HepG2 (cell line): ENCODE data around the gene GDPGP1. TPM values are rescaled to one million over a fixed set of nuclear protein-coding genes. Genes with fewer than 3 reads are reported as not detected.
"Not testable (repeated sequence)": the region's sequence is repeated elsewhere in the genome, so short reads cannot be mapped to it uniquely, and the experiment has no call there.

Experiments
- ELF1 ChIP-seq: sonication (generic); formaldehyde crosslinking; IDR thresholded peaks from 2 replicates; pipeline ENCODE4 v1.4.0; 2020; ENCODE audit warnings: missing genetic modification reagents
- GATAD1 ChIP-seq: IDR thresholded peaks from 2 replicates; pipeline ENCODE4 v1.6.1; 2016; ENCODE audit warnings: missing genetic modification reagents, missing compliant biosample characterization
- GATAD2A ChIP-seq: IDR thresholded peaks from 2 replicates; pipeline ENCODE4 v1.6.1; 2016
- KDM5B ChIP-seq: sonication (generic); formaldehyde crosslinking; IDR thresholded peaks from 2 replicates; pipeline ENCODE4 v1.4.0; 2020; ENCODE audit warnings: missing genetic modification reagents, mild to moderate bottlenecking, borderline replicate concordance
- MTA1 ChIP-seq: sonication (generic); formaldehyde crosslinking; IDR thresholded peaks from 2 replicates; pipeline ENCODE4 v1.4.0; 2020; ENCODE audit warnings: missing genetic modification reagents, mild to moderate bottlenecking, borderline replicate concordance
- SALL1 ChIP-seq: sonication (generic); formaldehyde crosslinking; IDR thresholded peaks from 2 replicates; pipeline ENCODE4 v1.8.0; 2022; ENCODE audit warnings: mild to moderate bottlenecking, missing genetic modification reagents
- ZBED4 ChIP-seq: sonication (generic); formaldehyde crosslinking; IDR thresholded peaks from 2 replicates; pipeline ENCODE4 v1.4.0; 2020; ENCODE audit warnings: missing genetic modification reagents, borderline replicate concordance
- ZBTB40 ChIP-seq, 2 experiments: fragments of 450-650 bp in 1 of 2; sonication (generic) in 1 of 2; formaldehyde crosslinking in 1 of 2; IDR thresholded peaks; 2 replicates each; pipeline versions ENCODE4 v1.6.1 to v1.8.0; 2016 to 2022; ENCODE audit warnings: antibody characterized with exemption in 1 of 2, mild to moderate bottlenecking in 1 of 2, missing genetic modification reagents in 1 of 2
- ZFP91 ChIP-seq: sonication (generic); formaldehyde crosslinking; IDR thresholded peaks from 2 replicates; pipeline ENCODE4 v1.9.0; 2022; ENCODE audit warnings: missing genetic modification reagents, mild to moderate bottlenecking, borderline replicate concordance
- ZFX ChIP-seq: sonication (generic); formaldehyde crosslinking; IDR thresholded peaks from 2 replicates; pipeline ENCODE4 v1.4.0; 2020; ENCODE audit warnings: mild to moderate bottlenecking, low read depth, missing genetic modification reagents, moderate library complexity
- ZNF44 ChIP-seq: sonication (generic); formaldehyde crosslinking; IDR thresholded peaks from 2 replicates; pipeline ENCODE4 v1.5.1; 2020; ENCODE audit warnings: mild to moderate bottlenecking, missing genetic modification reagents
- ZNF451 ChIP-seq: sonication (generic); formaldehyde crosslinking; IDR thresholded peaks from 2 replicates; pipeline ENCODE4 v1.5.0; 2020; ENCODE audit warnings: mild to moderate bottlenecking, missing genetic modification reagents
- ZNF891 ChIP-seq: sonication (generic); formaldehyde crosslinking; IDR thresholded peaks from 2 replicates; pipeline ENCODE4 v1.5.0; 2020; ENCODE audit warnings: mild to moderate bottlenecking, missing genetic modification reagents
- polyA plus RNA-seq, 8 experiments: library from polyadenylated mRNA; depleted of rRNA in 3 of 8; stranded (reverse) in 7 of 8; unstranded in 1 of 8; fragments of >200 nt; fragmentation: Illumina TruSeq in 4 of 8; extraction: Trizol in 4 of 8; gene quantifications; 2 replicates each; pipeline versions ENCODE4 v1.2.1 to v1.2.3, GENCODE V29; 2011 to 2016; ENCODE audit warnings: low read depth in 4 of 8, missing spikeins in 1 of 8, mixed read lengths in 1 of 8; ENCODE audit not compliant: insufficient read depth in 1 of 8
- total RNA-seq, 5 experiments: library from RNA; depleted of rRNA; stranded (reverse); fragments of >200 nt; fragmentation: Illumina TruSeq; extraction: Trizol; gene quantifications; 2 replicates each; pipeline ENCODE4 v1.2.3, GENCODE V29; 2016; ENCODE audit warnings: low read depth in 1 of 5

The GDPGP1 gene
- total and polyA plus RNA-seq, 2 of the 13 experiments (the other 11 are each of a cell fraction or from before 2014, with no cell fraction given) = 1.5 to 4.3 TPM

GRCh38 chr15:90293040-90293810, 59.2 kb downstream of the GDPGP1 start (continued):
- not testable (repeated sequence) for TF ChIP-seq ZBTB40 (IDR thresholded peaks at IDR 0.05)
- 0 out of 2 replicates have a peak, but pooled peaks have one; percentile 28 for TF ChIP-seq ZBTB40 (CRISPR knock-in tag; IDR thresholded peaks at IDR 0.05)
- 0 out of 2 replicates have a peak, but pooled peaks have one; percentile 33 for TF ChIP-seq ELF1 (CRISPR knock-in tag)
- peak; percentile 47; the same call in 1 of the 2 replicates for TF ChIP-seq KDM5B (CRISPR knock-in tag)
- 0 out of 2 replicates have a peak, but pooled peaks have one; percentile 52 for TF ChIP-seq ZNF44 (CRISPR knock-in tag)
- peak; percentile 44; the same call in 1 of the 2 replicates for TF ChIP-seq ZNF451
- TF ChIP-seq ZNF891 (CRISPR knock-in tag) = peak; percentile 77
- peak; percentile 71; the same call in 1 of the 2 replicates for TF ChIP-seq ZFP91
- peak; percentile 62; the same call in 1 of the 2 replicates for TF ChIP-seq ZBED4 (CRISPR knock-in tag)
- TF ChIP-seq SALL1 (CRISPR knock-in tag) = peak; percentile 73
- peak; percentile 44; the same call in 1 of the 2 replicates for TF ChIP-seq ZFX
- 0 out of 2 replicates have a peak, but pooled peaks have one; percentile 22 for TF ChIP-seq GATAD1 (CRISPR knock-in tag)
- peak; percentile 54; the same call in 1 of the 2 replicates for TF ChIP-seq GATAD2A (CRISPR knock-in tag)
- TF ChIP-seq MTA1 (CRISPR knock-in tag) = peak; percentile 70; the same call in 1 of the 2 replicates
